ENCODE data around the gene RCAN1. TPM values are rescaled to one million over a fixed set of nuclear protein-coding genes. Genes with fewer than 3 reads are reported as not detected.
A peak's percentile ranks its signal among the peaks of the same experiment; 100 is the strongest.
"Not testable (repeated sequence)": the region's sequence is repeated elsewhere in the genome, so short reads cannot be mapped to it uniquely, and the experiment has no call there.

Gene RCAN1
- total RNA-seq, 1 donor from 2014 or later, result 30.9 TPM

DNA sequence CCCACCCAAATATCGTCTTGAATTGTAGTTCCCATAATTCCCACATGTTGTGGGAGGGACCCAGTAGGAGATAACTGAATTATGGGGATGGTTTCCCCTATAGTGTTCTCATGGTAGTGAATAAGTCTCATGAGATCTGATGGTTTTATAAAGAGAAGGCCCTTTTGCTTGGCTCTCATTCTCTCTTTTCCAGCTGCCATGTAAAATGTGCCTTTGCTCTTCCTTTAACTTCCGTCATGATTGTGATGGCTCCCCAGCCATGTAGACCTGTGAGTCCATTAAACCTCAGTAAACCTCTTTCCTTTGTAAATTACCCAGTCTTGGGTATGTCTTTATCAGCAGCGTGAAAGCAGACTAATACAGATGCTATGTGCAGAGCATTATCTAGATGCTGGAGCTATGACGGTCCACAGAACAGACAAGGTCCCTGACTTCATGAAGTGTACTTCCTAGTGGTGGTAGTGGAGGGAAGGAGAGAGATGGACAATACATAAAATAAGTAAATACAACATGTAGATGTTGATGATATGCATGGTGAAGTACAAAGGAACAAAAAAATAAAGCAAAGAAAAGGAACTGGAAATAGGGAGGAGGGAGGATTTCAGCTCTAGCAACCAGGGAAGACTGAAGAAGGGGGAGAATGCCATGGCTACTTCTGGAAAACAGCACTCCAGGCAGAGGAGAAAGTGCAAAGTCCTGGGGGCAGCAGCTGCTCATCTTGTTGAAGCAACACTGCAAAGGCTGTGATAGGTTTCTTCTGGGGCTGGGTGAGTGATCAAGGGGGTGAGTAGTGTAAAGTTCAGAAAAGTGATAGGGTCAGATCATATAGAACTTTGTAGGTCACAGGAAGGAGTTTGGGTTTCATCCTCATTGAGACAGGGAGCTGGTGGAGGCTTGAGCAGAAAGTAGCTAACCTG lies 6.8 kb upstream of the RCAN1 start:
- DNase-seq (ENCODE audit: low spot score), result no peak

DNA sequence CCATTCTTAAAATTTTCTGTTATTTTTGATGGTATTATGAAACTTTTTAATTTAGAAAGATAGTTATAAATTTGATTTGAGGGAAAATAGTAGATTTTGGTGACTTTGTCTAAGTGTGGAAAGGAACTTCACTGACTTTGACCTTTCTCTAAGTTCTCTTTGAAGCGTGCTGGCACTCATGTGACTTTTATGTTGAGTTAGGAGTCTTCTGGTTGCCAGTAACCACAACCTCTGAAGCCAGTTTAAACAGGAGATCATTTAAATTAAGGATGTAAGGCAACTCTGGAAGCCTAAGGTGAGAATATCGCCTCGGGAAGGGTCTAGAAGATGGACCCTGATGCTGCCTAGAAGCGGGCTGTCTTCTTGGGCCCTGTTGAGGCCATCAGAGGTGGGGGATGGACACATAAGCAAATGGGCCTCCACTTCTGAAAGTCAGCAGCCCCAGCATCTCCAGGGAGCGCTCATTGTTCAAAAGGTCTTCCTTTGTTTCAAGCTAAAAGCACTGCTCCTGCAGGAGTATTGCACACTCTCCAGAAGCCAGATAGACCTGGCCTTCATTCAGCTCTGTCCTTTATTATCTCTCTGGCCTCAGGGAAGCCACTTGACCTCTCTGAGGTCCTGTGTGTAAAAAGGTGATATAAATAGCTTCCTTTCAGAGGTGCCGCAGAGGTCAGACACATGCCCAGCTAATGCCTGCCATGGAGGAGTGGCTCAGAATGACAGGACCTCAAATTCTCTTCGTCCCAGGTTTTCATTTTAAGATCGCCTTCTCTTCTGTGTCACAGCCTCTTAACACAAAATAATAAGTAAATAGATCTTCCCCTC lies 5.1 kb upstream of the RCAN1 start:
- DNase-seq (ENCODE audit: low spot score), result no peak

DNA sequence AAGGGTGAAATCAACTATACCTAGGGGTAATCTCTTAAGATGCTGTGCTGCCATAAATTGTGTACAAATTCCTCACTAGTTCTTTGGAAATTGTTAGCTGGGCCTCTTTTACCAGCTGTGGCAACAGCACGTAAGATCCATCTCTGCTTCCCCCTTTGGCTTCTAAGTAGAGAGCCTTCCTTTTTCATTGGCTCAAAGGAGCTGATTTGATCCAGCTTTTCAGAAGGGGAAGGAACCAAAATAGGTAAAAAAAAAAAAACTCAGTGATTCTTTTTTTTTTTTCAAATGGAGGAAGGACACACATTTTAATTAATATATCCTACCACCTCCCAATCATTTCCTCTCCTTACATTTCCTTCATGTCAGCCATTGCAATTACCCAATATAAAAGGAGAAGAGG lies 4.0 kb upstream of the RCAN1 start:
- DNase-seq (ENCODE audit: low spot score), result no peak

DNA sequence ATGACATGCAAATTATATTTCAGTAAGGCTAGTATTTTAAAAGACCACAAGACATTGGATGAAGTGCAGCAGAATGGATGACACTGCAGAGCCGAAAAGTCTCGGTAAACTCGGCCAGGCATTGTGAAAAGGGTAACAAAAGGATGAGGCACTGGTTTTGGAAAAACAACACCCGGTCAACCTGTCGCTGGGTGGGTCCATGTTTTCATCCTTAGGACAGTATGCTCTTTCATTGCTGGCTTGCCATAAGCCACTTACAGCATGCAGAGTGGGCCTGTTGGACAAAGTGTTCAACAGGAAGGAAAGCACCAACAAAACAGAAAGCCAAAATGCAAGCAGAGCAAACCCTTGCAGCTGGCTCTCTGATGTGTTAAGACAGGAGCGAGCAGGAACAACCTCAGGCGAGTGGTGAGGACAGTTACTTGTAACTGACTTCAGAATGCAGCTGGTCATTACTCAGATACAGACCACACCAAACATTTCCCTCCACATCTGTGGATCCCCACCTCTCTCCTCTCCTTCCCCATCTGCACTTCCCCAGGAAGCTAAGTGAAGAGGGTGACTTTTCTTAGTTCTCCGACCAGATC lies 2.9 kb upstream of the RCAN1 start:
- DNase-seq (ENCODE audit: low spot score), result no peak

DNA sequence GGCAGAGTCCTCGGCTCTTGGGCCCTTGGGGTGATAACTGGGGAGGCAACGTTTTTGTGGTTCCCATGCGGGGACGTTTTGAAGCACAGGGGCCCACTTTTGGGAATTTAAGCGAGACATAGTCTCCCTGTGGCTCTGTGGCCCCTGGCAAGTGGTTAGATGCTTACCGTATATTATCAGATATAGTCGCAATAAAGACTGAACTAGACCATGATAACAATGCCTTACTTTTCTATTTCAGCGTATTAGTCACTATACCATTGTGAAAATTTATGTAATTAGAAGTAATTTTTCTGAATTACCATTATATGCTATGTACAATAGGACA lies 538 bp upstream of the RCAN1 start:
- no peak for DNase-seq (ENCODE audit: low spot score)

DNA sequence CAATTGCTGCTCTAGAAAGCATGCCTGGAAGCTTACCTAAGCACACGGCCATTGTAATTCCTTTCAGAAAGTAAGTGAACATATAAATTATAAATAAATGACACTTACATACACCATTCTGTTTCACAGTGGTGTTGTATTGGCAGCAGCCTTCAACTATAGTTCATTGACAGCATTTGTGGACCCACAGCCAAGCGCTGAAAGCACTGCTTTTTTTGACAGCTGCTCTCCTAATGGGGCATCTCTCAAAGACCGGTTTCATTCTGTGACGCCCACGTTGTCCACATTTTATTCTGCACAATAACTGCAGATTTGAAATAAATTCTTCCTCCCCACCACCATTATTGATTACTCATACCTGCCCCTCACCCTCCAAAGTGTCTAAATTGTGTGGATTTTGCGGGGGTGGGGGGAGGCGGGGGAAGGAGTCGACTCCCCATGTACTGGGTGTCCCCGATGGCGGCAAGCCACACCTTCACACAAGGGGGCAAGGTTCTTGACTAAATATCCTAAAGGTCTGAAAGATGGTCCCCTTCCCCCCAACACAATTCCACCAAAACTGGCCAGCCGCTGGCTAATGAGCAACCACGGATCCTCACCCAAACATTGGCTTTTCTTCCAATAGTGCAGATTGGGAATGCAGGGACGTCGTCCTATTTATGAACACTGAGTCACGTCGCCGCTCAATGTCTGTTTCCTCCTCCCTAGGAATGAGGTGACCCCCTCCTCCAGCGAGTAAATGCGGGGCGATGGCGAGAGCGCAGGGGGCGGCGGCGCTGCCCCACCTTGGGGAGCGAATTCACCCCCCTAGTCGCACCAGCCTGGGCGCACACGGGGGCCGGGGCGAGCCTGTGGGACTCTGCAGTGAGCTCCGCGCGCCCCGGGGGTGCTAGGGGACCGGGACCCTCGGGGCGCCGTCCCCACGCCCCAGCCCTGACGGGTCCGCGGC lies 960 bp downstream of the RCAN1 start:
- DNase-seq (ENCODE audit: low spot score), result no peak

DNA sequence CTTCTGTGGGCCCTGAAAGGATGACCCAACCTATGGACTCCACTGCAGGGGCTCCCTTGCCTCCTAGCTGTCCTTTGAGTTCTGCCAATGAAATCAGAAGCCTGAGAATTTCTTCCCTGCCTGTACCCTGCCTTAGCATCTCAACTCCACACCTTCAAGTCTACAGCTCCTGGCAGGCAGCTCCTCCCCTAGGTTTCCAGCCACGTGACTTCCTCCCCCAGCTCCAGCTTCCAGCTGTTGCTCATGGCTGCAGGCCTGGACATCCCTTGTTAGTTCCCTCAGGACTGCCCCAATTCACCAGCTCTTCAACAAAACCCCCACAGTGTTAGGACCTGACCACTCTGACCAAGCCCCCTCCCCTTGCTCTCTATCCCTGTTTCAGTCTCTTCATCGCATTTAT lies 2.4 kb downstream of the RCAN1 start:
- DNase-seq (ENCODE audit: low spot score), result no peak

DNA sequence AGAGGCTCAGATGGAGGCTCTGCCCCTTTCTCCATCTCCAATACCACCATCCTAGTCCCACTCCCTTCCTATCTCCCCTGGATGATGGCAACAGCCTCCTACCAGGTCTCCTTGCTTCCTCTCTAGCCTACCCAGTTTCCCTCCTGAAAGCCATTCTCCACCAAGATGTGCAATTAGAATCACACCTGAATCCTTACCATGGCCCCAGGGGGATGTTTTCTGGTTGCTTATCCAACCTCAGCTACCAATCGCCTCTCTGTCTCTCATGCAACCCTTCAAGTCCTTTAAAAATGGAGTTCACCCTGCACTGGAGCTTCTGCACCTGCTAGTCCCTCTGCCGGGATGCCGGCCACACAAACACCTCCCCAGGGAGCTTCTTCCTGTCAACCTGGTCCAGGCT lies 2.9 kb downstream of the RCAN1 start:
- DNase-seq (ENCODE audit: low spot score), result no peak

DNA sequence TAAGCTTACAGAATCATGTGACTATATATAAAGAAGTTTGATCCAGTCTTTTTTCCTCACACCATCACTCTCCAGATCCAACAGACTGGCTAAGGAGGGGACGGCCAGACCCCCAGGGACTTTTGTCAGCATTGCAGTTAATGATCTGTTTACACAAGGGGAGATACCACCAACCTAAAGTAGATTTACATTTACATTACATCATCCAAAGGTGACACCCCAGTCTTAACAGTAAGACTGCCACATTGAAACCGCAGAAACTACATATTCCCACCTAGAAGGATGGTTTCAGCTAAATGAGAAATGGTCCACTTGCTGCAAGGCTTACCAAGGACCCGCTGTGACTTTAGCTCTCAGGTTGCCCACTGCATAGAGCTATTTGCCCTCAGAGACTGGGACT lies 3.4 kb downstream of the RCAN1 start:
- DNase-seq (ENCODE audit: low spot score), result no peak

DNA sequence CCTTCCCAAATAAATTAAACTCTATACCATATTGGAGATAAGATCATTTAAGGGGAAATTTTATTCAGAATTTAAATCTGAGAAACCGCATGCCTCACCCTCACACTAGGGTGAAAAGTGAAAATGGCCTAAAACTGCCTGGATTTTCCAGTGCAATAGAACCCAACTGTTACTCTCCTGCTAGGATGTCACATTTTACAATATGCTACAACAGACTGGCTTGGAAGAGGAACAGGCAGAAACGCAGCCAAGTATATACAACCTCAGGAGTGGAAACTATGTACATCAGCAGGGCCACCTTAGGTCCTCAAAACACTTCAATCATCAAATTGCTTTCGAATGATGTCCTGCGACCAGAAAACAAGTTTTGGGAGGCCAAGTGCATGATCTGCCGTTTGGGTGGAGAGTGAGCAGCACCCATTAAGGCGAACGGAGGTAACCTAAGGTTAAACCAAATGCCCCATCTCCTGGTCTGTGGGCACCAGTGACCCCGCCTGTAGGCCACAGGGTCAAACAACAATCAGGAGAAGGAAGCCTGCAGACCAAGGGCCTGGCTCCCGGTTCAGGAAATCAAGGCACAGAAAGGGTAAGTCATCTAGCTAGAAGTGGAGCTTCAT lies 4.9 kb downstream of the RCAN1 start:
- DNase-seq (ENCODE audit: low spot score), result no peak

DNA sequence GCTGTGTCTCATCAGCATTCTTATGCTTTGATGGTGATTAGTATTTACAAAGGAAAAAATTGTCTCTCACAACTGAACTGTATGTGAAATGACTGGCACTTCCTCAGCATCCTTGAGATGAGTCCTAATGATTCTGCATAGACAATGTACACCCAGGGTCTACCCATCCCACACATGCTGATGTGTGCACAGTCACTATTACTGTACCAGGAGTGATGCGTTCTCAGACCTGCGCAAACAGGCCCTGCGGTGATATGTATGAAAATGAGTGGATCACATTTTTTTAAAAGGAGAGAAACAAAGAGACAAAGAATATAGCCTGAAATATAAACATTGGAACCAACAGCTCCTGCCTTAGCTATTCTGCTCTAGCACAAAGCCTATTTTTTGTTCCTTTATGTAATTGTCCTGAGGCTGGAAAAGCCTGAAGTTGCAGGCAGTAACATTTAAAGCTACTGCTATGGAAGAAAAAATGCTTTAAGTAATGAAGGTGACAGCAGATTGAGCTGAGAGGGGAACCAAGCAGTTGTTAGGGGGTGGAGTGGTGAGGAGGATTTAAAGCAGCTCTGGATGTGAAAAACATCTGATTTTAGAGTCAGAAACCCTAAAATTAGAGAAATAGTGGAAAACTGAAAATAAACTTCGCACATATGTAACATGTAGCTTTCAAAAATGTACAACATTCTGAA lies 5.5 kb downstream of the RCAN1 start:
- DNase-seq (ENCODE audit: low spot score), result no peak

DNA sequence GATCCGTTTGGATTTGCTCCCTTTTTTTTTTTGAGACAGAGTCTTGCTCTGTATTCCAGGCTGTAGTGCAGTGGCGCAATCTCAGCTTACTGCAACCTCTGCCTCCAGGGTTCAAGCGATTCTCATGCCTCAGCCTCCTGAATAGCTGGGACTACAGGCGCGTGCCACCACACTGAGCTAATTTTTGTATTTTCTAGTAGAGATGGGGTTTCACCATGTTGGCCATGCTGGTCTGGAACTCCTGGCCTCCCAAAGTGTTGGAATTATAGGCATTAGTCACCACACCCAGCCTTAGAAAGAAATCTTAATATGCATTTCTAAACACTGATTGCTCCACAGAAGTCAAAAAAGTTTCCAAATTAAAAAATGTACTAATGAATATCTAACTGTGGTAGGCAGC lies 7.5 kb downstream of the RCAN1 start:
- not testable (repeated sequence) for DNase-seq (ENCODE audit: low spot score)

DNA sequence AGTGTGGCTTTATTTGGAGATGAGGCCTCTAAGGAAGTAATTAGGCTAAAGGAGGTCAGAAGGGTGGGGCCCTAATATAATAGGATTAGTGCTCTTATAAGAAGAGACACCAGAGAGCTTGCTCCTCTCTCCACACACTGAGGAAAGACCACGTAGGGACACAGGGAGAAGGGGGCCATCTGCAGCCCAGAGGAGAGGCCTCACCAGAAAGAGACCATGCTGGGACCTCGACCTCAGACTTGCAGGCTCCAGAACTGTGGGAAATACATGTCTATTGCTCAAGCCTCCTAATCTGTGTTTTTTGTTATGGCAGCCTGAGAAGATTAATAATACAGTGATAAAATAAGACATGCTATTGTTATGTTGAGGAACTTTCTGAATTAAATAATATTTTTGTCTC lies 8.3 kb downstream of the RCAN1 start:
- no peak for DNase-seq (ENCODE audit: low spot score)

DNA sequence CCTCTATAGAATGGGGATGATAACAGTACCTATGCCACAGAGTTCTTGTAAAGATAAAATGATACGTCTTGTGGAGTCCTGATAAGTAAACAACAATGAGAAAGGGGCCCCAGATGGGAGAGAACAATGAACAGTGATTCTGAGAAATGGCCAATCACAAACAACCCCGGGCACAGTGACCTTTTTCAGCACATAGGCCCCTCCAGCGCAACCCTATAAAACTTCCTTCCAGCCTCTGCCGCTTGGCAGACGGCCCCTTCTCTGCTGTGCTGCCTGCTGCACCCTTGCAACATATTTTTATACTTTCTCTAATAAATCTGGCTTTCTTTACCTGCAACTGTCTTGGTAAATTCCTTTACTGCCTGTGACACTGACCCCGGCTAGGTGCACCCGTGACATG lies 8.9 kb downstream of the RCAN1 start:
- no peak for DNase-seq (ENCODE audit: low spot score)

DNA sequence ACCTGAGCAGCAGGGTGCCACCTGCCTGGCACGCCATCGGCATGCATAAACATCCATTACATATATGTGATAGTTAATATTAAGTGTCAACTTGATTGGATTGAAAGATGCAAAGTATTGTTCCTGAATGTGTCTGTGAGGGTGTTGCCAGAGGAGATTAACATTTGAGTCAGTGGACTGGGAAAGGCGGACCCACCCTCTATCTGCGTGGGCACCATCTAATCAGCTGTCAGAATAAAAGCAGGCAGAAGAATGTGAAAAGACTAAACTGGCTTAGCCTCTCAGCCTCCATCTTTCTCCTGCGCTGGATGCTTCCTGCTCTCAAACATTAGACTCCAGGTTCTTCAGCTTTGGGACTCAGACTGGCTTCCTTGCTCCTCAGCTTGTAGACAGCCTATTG lies 10.0 kb downstream of the RCAN1 start:
- not testable (repeated sequence) for DNase-seq (ENCODE audit: low spot score)

DNA sequence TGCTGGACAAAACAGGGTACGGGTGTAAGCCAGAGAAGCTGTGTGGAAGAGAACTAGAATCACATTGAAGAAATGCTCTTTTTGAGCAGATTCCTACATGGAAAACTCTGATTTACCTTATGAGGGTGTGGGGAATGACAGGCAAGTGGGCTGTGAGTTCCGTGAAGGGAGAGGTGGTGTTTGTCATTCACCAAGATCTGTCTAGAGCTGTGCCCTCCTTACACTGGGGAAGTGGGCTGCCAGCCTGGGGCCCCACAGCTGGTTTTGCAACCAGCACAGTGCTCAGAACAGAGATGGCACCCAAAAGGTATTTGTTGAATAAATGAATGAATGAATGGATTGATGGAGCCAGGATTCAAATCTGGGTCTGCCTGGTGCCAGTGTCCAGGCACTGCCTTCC lies 10.4 kb downstream of the RCAN1 start:
- no peak for DNase-seq (ENCODE audit: low spot score)

DNA sequence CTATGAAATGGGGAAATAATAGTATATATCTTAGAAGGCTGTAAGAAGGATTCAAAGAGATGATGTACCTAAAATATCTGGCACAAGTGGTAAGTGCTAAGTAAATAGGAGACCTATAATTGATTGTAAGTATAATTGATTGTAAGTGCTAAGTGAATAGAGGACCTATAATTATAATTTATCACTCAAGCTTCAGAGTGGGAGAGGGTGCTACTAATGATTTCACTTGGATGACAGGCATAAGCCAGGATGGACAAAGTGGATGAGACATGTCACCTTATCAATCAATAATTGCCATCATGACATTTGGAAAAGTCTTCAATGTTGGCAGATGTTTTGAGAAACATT lies 11.2 kb downstream of the RCAN1 start:
- DNase-seq (ENCODE audit: low spot score), result no peak

DNA sequence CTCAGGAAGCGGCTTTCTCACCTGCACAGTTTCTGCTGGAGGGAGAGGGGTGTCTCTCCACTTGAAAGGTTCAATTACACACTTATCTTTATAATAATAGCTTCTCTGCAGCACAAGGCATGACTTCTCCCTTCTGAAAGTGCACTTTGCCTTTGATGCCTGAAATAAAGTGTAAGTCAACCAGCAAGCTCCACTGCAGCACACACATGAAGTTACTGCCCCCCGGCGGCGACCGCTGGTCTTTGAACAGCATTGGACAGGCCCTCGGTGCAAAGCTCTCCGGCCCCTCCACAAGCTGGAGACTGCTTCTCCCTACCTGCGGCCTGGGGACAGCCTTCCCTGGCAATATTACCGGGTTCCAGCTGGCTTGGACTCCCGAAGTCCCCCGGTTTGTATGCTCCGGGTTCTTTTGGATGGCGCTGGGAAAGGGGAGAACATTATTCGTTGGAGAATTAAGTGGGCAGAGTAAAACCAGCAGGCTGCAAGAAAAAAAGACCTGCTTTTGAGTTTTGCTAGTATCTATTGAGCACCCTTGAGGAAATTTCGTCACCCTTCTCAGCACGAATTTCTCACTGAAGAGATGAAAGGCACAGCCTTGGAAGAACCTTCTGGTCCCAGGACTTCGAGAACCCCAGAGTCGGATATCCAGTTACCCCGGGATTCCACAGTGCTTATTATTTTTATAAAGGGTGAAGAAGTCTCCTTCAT lies 11.8 kb downstream of the RCAN1 start:
- DNase-seq (ENCODE audit: low spot score), result peak; percentile 80

DNA sequence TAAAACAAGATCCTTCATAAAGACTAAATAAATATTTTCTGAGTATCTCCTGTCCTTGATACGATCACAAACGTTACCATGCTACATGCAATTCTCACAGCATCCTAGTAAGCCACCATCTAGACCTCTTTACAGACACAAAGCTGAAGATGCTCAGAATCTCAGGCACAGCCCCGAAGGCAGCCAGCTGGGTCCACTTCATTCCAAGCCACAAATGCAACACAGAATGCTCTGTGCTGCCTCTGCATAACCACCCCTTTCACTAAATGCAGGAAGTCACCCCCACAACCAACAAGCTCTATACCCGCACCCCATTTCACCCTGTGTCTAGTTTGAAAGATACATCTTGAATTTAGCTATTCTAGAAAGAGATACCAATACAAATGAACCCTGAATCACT lies 12.9 kb downstream of the RCAN1 start:
- no peak for DNase-seq (ENCODE audit: low spot score)

DNA sequence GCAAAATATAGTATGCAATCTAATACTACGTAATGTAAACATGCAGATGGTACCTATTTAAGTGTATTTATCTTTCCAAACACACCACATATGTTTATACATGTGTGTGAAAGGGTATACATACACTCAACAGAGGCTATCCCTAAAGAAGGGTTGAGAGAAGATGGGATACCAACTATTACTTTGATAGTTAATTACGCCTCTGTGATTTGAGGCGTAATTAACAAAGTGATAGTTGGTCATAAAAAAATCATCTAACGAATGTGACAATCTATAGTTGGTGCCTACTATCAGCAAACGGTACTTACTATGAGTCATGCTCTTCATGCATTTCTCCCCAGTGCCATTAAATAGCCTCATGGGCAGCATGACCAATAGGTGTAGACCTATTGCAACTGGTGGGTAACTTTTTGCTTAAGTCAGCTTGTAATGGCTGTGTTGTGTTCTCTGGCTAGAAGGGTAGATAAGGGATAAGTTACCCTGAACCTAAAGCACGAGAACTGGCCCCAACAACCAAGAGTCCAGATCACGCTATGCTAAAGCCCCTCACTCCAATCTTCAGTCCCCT lies 15.3 kb downstream of the RCAN1 start:
- DNase-seq (ENCODE audit: low spot score), result no peak

Data from mucosa of gallbladder (tissue), 1 donor.